Heart left ventricle (tissue), 13 donors: ENCODE measurements around the gene EIF4B.

ENCODE experiments used
- POLR2A ChIP-seq, 2 donors: fragments of 450-650 bp; IDR thresholded peaks; one replicate each; pipeline ENCODE4 v1.6.1; 2017; ENCODE audit warnings: antibody characterized with exemption in 2 of 2, mild to moderate bottlenecking in 2 of 2, moderate library complexity in 2 of 2
- TF ChIP-seq, protein P1 (sequence below), 12 donors: fragments of 200-600 bp; sonication (generic) in 4 of 12; IDR thresholded peaks; one replicate each; pipeline versions ENCODE4 v1.5.0 to v1.8.0; 2018 to 2022; ENCODE audit warnings: antibody characterized with exemption in 12 of 12, mild to moderate bottlenecking in 5 of 12
- donor health status: ischemic (EF 13 %, LVEDD 7.1; RV severe dilation, severe dysfunction).
- donor health status: DM: no; HTN: yes; CAD: no.
- donor health status: DM: no; HTN: no; CAD: no.
- donor health status: ischemic (EF 25% LVEDD 6.9; RV normal size, moderate dysfunction).
- donor health status: ischemic (EF 25% LVEDD 5.7; RV mildly dilated, moderate dysfunction).
- donor health status: ischemic (EF 35%, LVEDD 5.7; RV mildly dilated, moderate dysfunction).
- donor health status: nonischemic (EF 11% LVEDD 7.7; RV severe dilation, severe dysfunction).
- donor health status: DM: yes; HTN: yes; CAD: no.
- donor health status: PGD.
- donor health status: ischemic (EF 29% LVEDD 5.4; RV normal size, mild dysfunction).
- donor health status: nonischemic (EF 23%, LVEDD 6.1; RV moderate dilation, normal function).

GRCh38 chr12:53004582-53004981 is 1.7 kb upstream of the EIF4B start:
- TF ChIP-seq, protein P1, sequence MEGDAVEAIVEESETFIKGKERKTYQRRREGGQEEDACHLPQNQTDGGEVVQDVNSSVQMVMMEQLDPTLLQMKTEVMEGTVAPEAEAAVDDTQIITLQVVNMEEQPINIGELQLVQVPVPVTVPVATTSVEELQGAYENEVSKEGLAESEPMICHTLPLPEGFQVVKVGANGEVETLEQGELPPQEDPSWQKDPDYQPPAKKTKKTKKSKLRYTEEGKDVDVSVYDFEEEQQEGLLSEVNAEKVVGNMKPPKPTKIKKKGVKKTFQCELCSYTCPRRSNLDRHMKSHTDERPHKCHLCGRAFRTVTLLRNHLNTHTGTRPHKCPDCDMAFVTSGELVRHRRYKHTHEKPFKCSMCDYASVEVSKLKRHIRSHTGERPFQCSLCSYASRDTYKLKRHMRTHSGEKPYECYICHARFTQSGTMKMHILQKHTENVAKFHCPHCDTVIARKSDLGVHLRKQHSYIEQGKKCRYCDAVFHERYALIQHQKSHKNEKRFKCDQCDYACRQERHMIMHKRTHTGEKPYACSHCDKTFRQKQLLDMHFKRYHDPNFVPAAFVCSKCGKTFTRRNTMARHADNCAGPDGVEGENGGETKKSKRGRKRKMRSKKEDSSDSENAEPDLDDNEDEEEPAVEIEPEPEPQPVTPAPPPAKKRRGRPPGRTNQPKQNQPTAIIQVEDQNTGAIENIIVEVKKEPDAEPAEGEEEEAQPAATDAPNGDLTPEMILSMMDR (IDR thresholded peaks at IDR 0.05), result no peak
- no peak for TF ChIP-seq POLR2A (IDR thresholded peaks at IDR 0.05)
